Activated CD4-positive, alpha-beta T cell treated with anti-CD3 and anti-CD28 coated beads for 36 hours (primary cell): Measurements from ENCODE around the gene PID1. TPM values are rescaled to one million over a fixed set of nuclear protein-coding genes. Genes with fewer than 3 reads are reported as not detected.

Experiments
- ATAC-seq: fragments of 200-7000 bp; cut with Tn5 transposase; one replicate; pipeline ENCODE4 v1.10.0; 2021; ENCODE audit warnings: mild to moderate bottlenecking, moderate library complexity
- CTCF ChIA-PET: fragments of 350-600 bp; sonication (Branson Sonifier 250); formaldehyde crosslinking; loops from one replicate; lab custom pipeline; 2021; ENCODE audit warnings: antibody characterized with exemption; lab: Charles Lee
- POLR2A ChIA-PET: fragments of 350-600 bp; sonication (Branson Sonifier 250); formaldehyde crosslinking; loops from one replicate; lab custom pipeline; 2021; ENCODE audit warnings: antibody characterized with exemption, inconsistent platforms; lab: Charles Lee
- DNase-seq: peaks from one replicate; pipeline ENCODE4 v3.0.0-alpha.2; 2020
- H3K27ac Mint-ChIP-seq: one replicate; pipeline ENCODE4 v1.8.0; 2021; ENCODE audit warnings: mixed read lengths
- H3K27me3 Mint-ChIP-seq: one replicate; pipeline ENCODE4 v1.8.0; 2021; ENCODE audit warnings: mixed read lengths
- H3K36me3 Mint-ChIP-seq: one replicate; pipeline ENCODE4 v1.8.0; 2021; ENCODE audit warnings: low read depth, mixed read lengths
- H3K4me1 Mint-ChIP-seq: one replicate; pipeline ENCODE4 v1.8.0; 2021; ENCODE audit warnings: mixed read lengths
- H3K4me3 Mint-ChIP-seq: one replicate; pipeline ENCODE4 v1.8.0; 2021; ENCODE audit warnings: mild to moderate bottlenecking, moderate library complexity, mixed read lengths
- H3K9me3 Mint-ChIP-seq: one replicate; pipeline ENCODE4 v1.8.0; 2021; ENCODE audit warnings: low read depth, mixed read lengths
- intact Hi-C, 2 experiments: fragments of 100-400 bp; cut with DNase I in 1 of 2; cut with micrococcal nuclease in 1 of 2; formaldehyde crosslinking; loops; one replicate each; pipeline versions ENCODE4 v1.14.2 to v1.15.1; 2022 to 2024; cut with DNase I, micrococcal nuclease
- total RNA-seq, 2 experiments: library from RNA; stranded (reverse); gene quantifications; one replicate each; pipeline ENCODE4 v1.2.3, GENCODE V29; 2021

PID1 gene
- total RNA-seq, 2 experiments from 2014 or later: not detected

DNA sequence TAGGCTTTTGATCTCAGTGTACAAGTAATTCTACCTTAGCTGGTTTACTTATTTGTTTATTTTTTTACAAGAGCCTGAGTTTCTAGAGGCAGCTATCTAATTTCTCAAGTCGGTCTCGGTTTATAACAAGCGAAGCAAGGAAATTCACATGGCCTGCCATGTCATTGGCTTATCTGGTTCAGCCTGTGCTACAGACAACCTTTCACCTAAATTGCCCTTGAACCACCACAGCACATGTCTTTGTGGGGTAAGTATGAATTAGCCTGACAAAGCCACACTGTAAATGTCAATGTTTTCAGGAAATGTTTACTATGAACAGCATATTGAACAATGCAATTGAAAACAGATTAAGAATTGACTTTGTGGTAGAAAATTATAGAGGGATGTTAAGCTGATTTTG is 167.1 kb downstream of the PID1 start:
- Mint-ChIP-seq H3K27ac (no peak overlapping the region), H3K36me3 (no peaks in the 10 kb centered on the region), H3K9me3 (peaks cover 2% of the 10 kb centered on the region), H3K4me3 (no peak overlapping the region), H3K27me3 (no peaks in the 10 kb centered on the region), H3K4me1 (no peaks in the 10 kb centered on the region)
- intact Hi-C loops: no loop called here
- ChIA-PET CTCF (no interaction called here), POLR2A (no interaction called here)
- ATAC-seq (no peak), DNase-seq (no peak)

DNA sequence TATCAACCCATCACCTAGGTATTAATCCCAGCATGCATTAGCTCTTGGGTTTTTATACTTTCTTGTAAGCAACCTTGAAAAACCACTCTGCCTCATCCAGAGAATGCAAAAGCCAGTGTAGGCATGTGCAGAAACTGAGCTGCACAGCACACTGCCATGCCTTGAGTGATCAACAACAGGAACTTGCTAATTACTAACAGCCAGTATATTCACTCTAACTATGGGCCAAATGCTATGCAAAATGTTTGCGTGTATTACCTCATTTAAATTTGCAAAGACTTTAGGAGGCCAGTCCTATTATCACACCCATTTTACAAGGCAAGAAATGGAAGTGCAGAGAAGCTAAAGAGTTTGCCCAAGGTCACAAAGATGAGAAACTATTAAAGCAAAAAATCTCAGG is 169.8 kb downstream of the PID1 start:
- DNase-seq: no peak
- no peaks in the 10 kb centered on the region for H3K9me3 Mint-ChIP-seq
- intact Hi-C loops: no loop called here

DNA sequence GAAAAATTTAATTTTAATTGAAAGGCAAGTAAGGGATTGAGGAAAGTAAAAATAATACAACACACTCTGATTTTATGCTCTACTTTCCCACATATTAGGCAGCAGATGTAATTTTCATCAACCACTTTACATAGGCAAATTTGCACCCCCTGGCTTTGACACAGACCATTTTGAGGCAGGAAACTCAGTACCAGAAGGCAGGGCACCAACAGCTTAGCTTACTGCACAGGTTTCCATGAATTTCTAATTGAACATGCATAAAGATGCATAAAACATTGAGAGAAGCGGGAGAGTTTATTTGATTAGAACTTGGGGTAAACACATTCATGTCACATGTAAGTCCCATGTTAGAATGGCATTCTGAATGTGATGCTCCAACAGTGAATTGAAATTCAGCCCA is 171.9 kb downstream of the PID1 start:
- no peak for ATAC-seq
- Mint-ChIP-seq H3K9me3 (no peaks in the 10 kb centered on the region), H3K27me3 (no peaks in the 10 kb centered on the region), H3K36me3 (no peaks in the 10 kb centered on the region), H3K27ac (no peak overlapping the region), H3K4me3 (no peak overlapping the region), H3K4me1 (no peaks in the 10 kb centered on the region)
- intact Hi-C loops: no loop called here
- POLR2A ChIA-PET: no interaction called here
- DNase-seq: no peak
- CTCF ChIA-PET: no interaction called here

More for the DNA sequence above, 169.8 kb downstream of the PID1 start:
- no peak overlapping the region for H3K27ac Mint-ChIP-seq
- POLR2A ChIA-PET: no interaction called here
- CTCF ChIA-PET: no interaction called here
- ATAC-seq: no peak
- H3K4me3 Mint-ChIP-seq: no peak overlapping the region
- no peaks in the 10 kb centered on the region for H3K4me1 Mint-ChIP-seq
- H3K36me3 Mint-ChIP-seq: no peaks in the 10 kb centered on the region
- no peaks in the 10 kb centered on the region for H3K27me3 Mint-ChIP-seq

DNA sequence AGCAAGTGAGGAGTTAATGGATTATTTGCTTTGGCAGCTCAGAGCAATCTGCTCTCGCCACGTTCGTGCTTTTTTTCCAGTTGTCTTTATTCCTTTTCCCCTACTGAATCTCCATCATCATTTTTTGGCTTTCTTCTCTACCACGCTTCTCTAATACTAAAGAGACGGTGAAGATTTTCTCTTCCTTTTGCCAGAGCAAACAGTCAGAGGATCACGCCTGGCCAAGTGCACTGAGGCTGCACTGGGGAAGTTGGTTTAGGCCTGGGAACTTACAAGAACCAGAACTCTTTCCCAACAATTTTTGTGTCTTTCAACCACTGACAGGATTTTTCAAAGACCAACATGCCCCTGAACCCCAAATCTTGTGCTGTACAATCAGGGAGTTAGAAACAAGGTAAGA is 172.3 kb downstream of the PID1 start:
- Mint-ChIP-seq H3K27ac (no peak overlapping the region), H3K9me3 (no peaks in the 10 kb centered on the region), H3K27me3 (no peaks in the 10 kb centered on the region), H3K4me1 (no peaks in the 10 kb centered on the region), H3K36me3 (no peaks in the 10 kb centered on the region), H3K4me3 (no peak overlapping the region)
- ChIA-PET CTCF (no interaction called here), POLR2A (no interaction called here)
- intact Hi-C loops: no loop called here
- no peak for DNase-seq
- no peak for ATAC-seq

DNA sequence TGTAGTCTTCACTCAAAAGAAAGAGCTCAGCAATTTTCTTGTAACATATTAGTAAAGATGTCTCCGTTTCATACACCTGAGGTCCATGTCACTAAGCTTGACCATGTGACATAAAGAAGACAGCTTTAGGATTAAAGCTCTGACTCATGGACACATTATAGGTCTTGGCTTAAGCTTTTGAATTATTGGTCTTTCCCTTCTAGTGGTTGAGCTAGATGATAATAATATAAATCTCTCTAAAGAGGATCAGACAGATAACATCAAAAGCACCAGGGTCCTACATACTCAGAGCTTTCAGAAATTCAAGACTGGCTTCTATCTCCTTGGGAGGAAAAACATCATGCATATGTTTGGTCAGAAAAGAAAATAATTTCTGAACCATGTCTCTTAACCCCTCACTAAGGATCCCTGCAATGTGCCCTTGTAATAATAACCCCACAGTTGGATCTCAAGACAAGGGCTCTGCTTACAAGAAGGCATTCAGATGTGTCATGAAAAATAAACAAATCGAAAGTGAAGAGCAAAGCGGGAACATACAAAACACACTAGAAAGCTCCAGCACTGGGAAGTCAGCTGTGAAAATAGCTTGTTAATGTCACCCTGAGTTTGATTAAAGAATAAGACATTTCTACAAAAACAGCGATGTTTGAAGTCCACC is 174.5 kb downstream of the PID1 start:
- DNase-seq (no peak), ATAC-seq (no peak)
- Mint-ChIP-seq H3K4me1 (no peaks in the 10 kb centered on the region), H3K9me3 (no peaks in the 10 kb centered on the region), H3K27me3 (no peaks in the 10 kb centered on the region), H3K27ac (no peak overlapping the region), H3K4me3 (no peak overlapping the region), H3K36me3 (no peaks in the 10 kb centered on the region)
- intact Hi-C loops: no loop called here
- CTCF ChIA-PET: interaction anchor here (0.6 kb wide), 1 partner anchor 154 kb away, joined by 3 read pairs; no protein-coding TSS in a partner anchor
- POLR2A ChIA-PET: no interaction called here

DNA sequence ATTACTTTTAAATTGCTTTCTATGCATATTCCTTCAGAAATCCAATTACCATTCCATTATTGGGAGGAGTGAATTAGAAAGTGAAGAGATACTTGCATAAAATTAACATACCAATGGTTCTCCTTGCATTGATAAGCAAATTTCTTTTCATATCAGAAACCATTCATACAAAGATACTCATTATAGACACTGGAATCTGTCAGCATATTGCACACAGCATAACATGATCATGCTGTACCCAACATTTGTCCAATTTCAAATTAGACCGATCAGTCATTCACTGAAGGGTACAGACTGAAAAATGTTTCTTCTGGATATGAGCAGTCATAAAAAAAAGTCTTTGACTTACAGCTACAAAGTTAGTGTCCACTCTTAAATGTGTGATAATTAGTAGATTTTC is 175.6 kb downstream of the PID1 start:
- ATAC-seq (no peak), DNase-seq (no peak)
- H3K27me3 Mint-ChIP-seq: no peaks in the 10 kb centered on the region
- no peaks in the 10 kb centered on the region for H3K36me3 Mint-ChIP-seq
- H3K27ac Mint-ChIP-seq: no peak overlapping the region
- H3K4me3 Mint-ChIP-seq: no peak overlapping the region
- intact Hi-C loops: no loop called here
- H3K4me1 Mint-ChIP-seq: no peaks in the 10 kb centered on the region
- ChIA-PET POLR2A (no interaction called here), CTCF (no interaction called here)
- H3K9me3 Mint-ChIP-seq: no peaks in the 10 kb centered on the region

DNA sequence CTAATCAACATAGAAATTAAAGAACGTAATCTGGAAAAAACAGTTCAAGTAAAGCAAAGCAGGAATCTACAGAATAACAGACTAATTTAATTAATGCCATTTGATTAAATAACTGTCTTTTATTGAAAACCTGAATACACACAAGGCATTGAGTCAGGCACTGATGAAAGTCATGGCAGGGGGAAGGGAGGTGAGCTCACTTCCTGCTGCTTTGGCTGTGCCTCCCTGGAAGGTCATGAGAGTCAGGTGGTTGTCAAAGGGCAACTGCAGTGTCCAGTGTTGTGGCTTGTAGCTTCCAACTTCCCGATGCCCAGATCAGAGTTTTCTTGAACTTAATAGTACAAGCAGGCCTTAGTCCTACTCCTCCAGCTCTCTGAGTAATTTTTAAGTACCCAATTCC is 180.9 kb downstream of the PID1 start:
- H3K4me3 Mint-ChIP-seq: no peak overlapping the region
- POLR2A ChIA-PET: no interaction called here
- H3K9me3 Mint-ChIP-seq: no peaks in the 10 kb centered on the region

DNA sequence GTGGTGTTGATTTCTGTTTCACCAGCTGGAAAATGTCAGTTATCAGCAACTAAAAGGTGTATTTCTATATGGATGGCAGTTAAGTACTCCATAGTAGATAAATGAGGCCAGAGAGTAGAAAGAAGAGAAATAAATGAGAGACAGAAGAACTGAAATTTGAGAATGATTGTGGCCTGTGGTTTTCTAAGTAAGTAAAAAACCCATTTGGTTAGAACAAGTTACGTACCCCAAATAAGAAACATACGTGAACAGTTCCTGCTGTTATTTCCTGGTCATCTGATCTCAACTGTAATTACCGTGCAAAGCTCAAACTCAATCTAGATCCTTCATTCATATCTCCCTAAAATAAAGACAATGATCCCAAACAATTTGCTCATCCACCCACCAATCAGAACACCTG is 181.3 kb downstream of the PID1 start:
- intact Hi-C loops: no loop called here
- Mint-ChIP-seq H3K36me3 (no peaks in the 10 kb centered on the region), H3K9me3 (no peaks in the 10 kb centered on the region), H3K27me3 (no peaks in the 10 kb centered on the region), H3K4me3 (no peak overlapping the region), H3K27ac (no peak overlapping the region), H3K4me1 (no peaks in the 10 kb centered on the region)
- ATAC-seq (no peak), DNase-seq (no peak)
- CTCF ChIA-PET: no interaction called here
- POLR2A ChIA-PET: no interaction called here

More for the DNA sequence above, 180.9 kb downstream of the PID1 start:
- H3K4me1 Mint-ChIP-seq: no peaks in the 10 kb centered on the region
- DNase-seq (no peak), ATAC-seq (no peak)
- intact Hi-C loops: no loop called here
- CTCF ChIA-PET: no interaction called here
- H3K27me3 Mint-ChIP-seq: no peaks in the 10 kb centered on the region
- H3K36me3 Mint-ChIP-seq: no peaks in the 10 kb centered on the region
- no peak overlapping the region for H3K27ac Mint-ChIP-seq

DNA sequence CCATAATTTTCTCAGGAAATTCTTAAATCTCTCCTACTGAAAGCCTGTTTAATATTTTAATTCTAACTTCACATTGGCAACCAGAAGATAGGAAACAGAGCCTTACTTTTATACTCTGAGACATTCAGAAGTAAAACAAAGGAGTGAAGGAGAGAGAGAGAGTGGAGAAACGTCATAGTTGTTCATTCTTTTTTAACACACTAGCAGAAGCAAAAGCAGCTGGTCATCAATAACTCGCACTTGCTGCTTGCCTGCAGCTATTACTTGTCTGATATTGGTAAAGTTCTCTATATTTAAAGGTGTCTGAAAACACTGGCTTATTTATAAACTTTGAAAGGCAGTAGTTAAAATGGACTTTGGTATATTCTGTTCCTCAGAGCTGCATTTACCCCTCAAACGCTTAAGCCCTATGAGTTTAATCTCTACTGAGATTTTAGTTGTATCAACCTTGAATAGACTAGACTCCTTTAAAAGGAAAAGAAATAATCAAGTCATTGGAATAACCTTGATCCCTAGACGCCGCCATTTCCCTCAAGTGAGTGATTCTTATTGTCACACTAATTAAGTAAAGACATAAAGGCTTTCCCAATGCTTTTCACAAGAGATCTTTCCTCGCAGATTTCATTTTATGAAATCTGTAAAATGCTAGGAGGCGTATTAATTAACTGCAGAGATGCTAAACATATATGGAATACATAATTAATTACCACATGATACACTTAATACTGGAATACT is 182.0 kb downstream of the PID1 start:
- Mint-ChIP-seq H3K9me3 (no peaks in the 10 kb centered on the region), H3K27ac (no peak overlapping the region), H3K27me3 (no peaks in the 10 kb centered on the region), H3K36me3 (no peaks in the 10 kb centered on the region), H3K4me1 (no peaks in the 10 kb centered on the region), H3K4me3 (no peak overlapping the region)
- no peak for ATAC-seq
- ChIA-PET POLR2A (no interaction called here), CTCF (interaction anchor here (0.6 kb wide), 1 partner anchor 18 kb away, joined by 3 read pairs; no protein-coding TSS in a partner anchor)
- intact Hi-C loops: no loop called here
- DNase-seq: no peak

DNA sequence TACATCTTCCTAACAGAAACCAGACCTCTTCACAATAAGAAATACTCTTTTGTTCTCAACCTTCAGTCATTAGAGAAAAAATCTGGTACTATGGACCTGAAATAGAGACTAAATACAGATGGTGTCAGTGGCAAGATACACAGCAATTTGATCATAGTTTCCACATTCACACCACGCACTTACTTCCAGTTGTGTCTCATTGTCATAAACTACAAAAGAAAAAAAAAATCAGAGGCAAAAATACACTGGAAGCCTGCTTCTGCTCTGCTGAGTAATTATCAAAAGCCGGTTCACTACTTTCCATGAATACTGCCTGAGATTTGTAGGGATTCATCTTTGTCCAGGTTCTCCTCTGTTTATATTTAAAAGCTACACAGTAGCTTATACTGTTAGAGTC is 182.6 kb downstream of the PID1 start:
- Mint-ChIP-seq H3K4me3 (no peak overlapping the region), H3K36me3 (no peaks in the 10 kb centered on the region), H3K27ac (no peak overlapping the region), H3K4me1 (no peaks in the 10 kb centered on the region), H3K9me3 (no peaks in the 10 kb centered on the region), H3K27me3 (no peaks in the 10 kb centered on the region)
- ChIA-PET CTCF (no interaction called here), POLR2A (no interaction called here)
- no peak for ATAC-seq
- intact Hi-C loops: no loop called here
- DNase-seq: no peak

DNA sequence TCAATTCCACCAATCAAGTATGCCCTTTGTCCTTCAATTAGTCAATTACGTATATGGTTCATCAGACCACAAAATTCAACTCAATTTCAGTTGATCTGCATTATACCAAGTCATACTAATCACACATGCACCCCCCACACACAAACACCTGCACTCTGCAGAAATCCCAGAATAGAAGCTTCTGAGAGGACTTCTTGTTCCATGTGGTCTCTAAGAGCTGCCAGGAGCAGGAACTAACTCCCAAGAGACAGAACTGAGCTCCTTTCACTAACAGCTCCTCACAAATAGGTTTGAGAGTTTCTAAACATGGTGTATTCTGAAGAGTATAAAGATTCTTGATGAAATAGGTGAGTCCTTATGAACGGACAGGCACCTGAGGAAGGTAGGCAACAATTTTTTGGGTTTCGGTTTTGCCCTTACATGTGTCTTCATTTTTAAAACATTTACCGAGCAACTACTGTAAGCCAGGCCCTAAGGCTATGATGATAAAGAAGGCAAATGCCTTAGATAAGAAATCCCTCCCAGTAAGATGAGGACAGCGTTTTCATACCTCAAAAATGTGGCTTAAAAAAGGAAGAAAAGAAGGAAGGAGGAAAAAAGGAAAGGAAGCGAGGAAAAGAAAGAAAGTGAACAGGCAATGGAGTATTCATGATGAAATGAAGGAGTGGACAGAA is 183.1 kb downstream of the PID1 start:
- H3K27me3 Mint-ChIP-seq: no peaks in the 10 kb centered on the region
- H3K36me3 Mint-ChIP-seq: no peaks in the 10 kb centered on the region
- CTCF ChIA-PET: no interaction called here
- no peak overlapping the region for H3K27ac Mint-ChIP-seq
- no peak overlapping the region for H3K4me3 Mint-ChIP-seq
- no peaks in the 10 kb centered on the region for H3K4me1 Mint-ChIP-seq
- H3K9me3 Mint-ChIP-seq: no peaks in the 10 kb centered on the region
- POLR2A ChIA-PET: no interaction called here
- intact Hi-C loops: no loop called here
- DNase-seq: no peak
- ATAC-seq: no peak

DNA sequence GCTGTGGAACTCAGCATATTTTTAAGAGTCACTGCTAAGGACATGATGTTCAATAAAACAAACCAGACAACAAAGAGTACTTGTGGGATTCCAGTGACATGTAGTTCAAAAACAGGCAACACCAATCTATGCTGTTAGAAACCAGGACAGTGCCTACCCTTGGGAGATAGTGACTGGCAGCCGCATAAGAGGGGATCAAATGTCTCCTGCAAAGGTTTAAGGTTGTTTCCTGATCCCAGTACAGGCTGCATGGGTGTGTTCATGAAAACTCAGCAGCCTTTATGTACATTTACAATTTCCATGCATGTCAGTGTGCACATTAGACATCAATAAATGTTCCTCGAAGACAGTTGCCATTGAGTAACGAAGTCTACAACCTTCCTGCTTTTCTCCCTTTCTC is 183.8 kb downstream of the PID1 start:
- DNase-seq: no peak
- ATAC-seq: no peak
- Mint-ChIP-seq H3K4me3 (no peak overlapping the region), H3K36me3 (no peaks in the 10 kb centered on the region), H3K4me1 (no peaks in the 10 kb centered on the region), H3K27ac (no peak overlapping the region), H3K9me3 (peaks cover 4% of the 10 kb centered on the region), H3K27me3 (no peaks in the 10 kb centered on the region)
- ChIA-PET CTCF (no interaction called here), POLR2A (no interaction called here)
- intact Hi-C loops: no loop called here
